Suppressor macrophage treated with lipopolysaccharide for 1 hour (primary cell): ENCODE results near the gene SLC35F1.

Source experiments
- DNase-seq, 3 donors: peaks; one replicate each; pipeline ENCODE4 v3.0.0-alpha.2; 2020 to 2022

Gene SLC35F1

GRCh38 chr6:118288355-118289124, 381.5 kb downstream of the SLC35F1 start:
- DNase-seq = no peak

- DNase-seq = no peak
Measured at GRCh38 chr6:118292558-118292957, 385.5 kb downstream of the SLC35F1 start.

- no peak for DNase-seq
Measured at GRCh38 chr6:118294906-118295305, 387.8 kb downstream of the SLC35F1 start.

GRCh38 chr6:118295336-118295735, 388.3 kb downstream of the SLC35F1 start:
- no peak for DNase-seq

- no peak for DNase-seq
Measured at GRCh38 chr6:118296129-118296901, 389.3 kb downstream of the SLC35F1 start.

GRCh38 chr6:118297821-118298220, 390.8 kb downstream of the SLC35F1 start:
- DNase-seq = no peak

GRCh38 chr6:118298476-118299427, 391.7 kb downstream of the SLC35F1 start:
- no peak for DNase-seq

GRCh38 chr6:118299457-118299856, 392.4 kb downstream of the SLC35F1 start:
- no peak for DNase-seq

- DNase-seq = no peak
Measured at GRCh38 chr6:118304321-118304720, 397.3 kb downstream of the SLC35F1 start.

- no peak for DNase-seq
Measured at GRCh38 chr6:118305081-118305480, 398.0 kb downstream of the SLC35F1 start.

- DNase-seq = no peak
Measured at GRCh38 chr6:118306392-118307238, 399.6 kb downstream of the SLC35F1 start.

- DNase-seq = no peak
Measured at GRCh38 chr6:118307581-118307980, 400.5 kb downstream of the SLC35F1 start.

- DNase-seq = no peak
Measured at GRCh38 chr6:118309337-118310093, 402.5 kb downstream of the SLC35F1 start.

GRCh38 chr6:118313208-118313607, 406.1 kb downstream of the SLC35F1 start:
- no peak for DNase-seq

- no peak for DNase-seq
Measured at GRCh38 chr6:118313762-118314161, 406.7 kb downstream of the SLC35F1 start.

- no peak for DNase-seq
Measured at GRCh38 chr6:118316796-118317384, 409.8 kb downstream of the SLC35F1 start.

GRCh38 chr6:118317581-118318563, 410.8 kb downstream of the SLC35F1 start:
- no peak for DNase-seq

- DNase-seq = no peak
Measured at GRCh38 chr6:118318648-118319047, 411.6 kb downstream of the SLC35F1 start.

- DNase-seq = no peak
Measured at GRCh38 chr6:118319416-118319815, 412.4 kb downstream of the SLC35F1 start.
